NCI-H82 treated with DMSO at 0.1 percent for 48 hours (cell line): ENCODE data around the gene RNU1-2.
"Not testable (repeated sequence)": the region's sequence is repeated elsewhere in the genome, so short reads cannot be mapped to it uniquely, and the experiment has no call there.

Experiments used
- DNase-seq: peaks from one replicate; lab custom pipeline; 2025; ENCODE audit not compliant: unreplicated experiment; lab: John Stamatoyannopoulos, UW

RNU1-2 gene

GRCh38 chr1:16888860-16889816 is 6.6 kb upstream of the RNU1-2 start:
- no peak for DNase-seq

GRCh38 chr1:16890539-16891021 is 5.2 kb upstream of the RNU1-2 start:
- not testable (repeated sequence) for DNase-seq

GRCh38 chr1:16891057-16891456 is 4.7 kb upstream of the RNU1-2 start:
- DNase-seq: not testable (repeated sequence)

GRCh38 chr1:16892978-16893525 is 2.7 kb upstream of the RNU1-2 start:
- not testable (repeated sequence) for DNase-seq

GRCh38 chr1:16893796-16894195 is 2.0 kb upstream of the RNU1-2 start:
- not testable (repeated sequence) for DNase-seq

GRCh38 chr1:16894338-16894737 is 1.4 kb upstream of the RNU1-2 start:
- not testable (repeated sequence) for DNase-seq

- not testable (repeated sequence) for DNase-seq
Observed at GRCh38 chr1:16895233-16895597, 565 bp upstream of the RNU1-2 start.

- peak; percentile 77 for DNase-seq
Observed at GRCh38 chr1:16896316-16897055, 706 bp downstream of the RNU1-2 start.

GRCh38 chr1:16897653-16898052 is 1.9 kb downstream of the RNU1-2 start:
- DNase-seq: not testable (repeated sequence)

- not testable (repeated sequence) for DNase-seq
Observed at GRCh38 chr1:16898298-16898697, 2.5 kb downstream of the RNU1-2 start.

- not testable (repeated sequence) for DNase-seq
Observed at GRCh38 chr1:16899020-16899419, 3.2 kb downstream of the RNU1-2 start.

GRCh38 chr1:16900751-16901150 is 5.0 kb downstream of the RNU1-2 start:
- DNase-seq: peak; percentile 96

- not testable (repeated sequence) for DNase-seq
Observed at GRCh38 chr1:16901371-16901770, 5.6 kb downstream of the RNU1-2 start.

- peak; percentile 69 for DNase-seq
Observed at GRCh38 chr1:16903054-16903453, 7.3 kb downstream of the RNU1-2 start.

GRCh38 chr1:16903458-16903796 is 7.6 kb downstream of the RNU1-2 start:
- DNase-seq: peak; percentile 68

- DNase-seq: peak; percentile 100
Observed at GRCh38 chr1:16904560-16905109, 8.9 kb downstream of the RNU1-2 start.

- peak; percentile 99 for DNase-seq
Observed at GRCh38 chr1:16905110-16905867, 9.5 kb downstream of the RNU1-2 start.

- DNase-seq: no peak
Observed at GRCh38 chr1:16905868-16906702, 10.3 kb downstream of the RNU1-2 start.

GRCh38 chr1:16906873-16907272 is 11.1 kb downstream of the RNU1-2 start:
- no peak for DNase-seq
